H7 (cell line): Measurements from ENCODE around the gene RMDN2. TPM values are rescaled to one million over a fixed set of nuclear protein-coding genes. Genes with fewer than 3 reads are reported as not detected.
"Not testable (repeated sequence)": the region's sequence is repeated elsewhere in the genome, so short reads cannot be mapped to it uniquely, and the experiment has no call there.

Experiments used
- DNase-seq: peaks from one replicate; pipeline ENCODE4 v3.0.0; 2012
- H3K27me3 ChIP-seq: 2 replicates; pipeline ENCODE4 v1.6.0; 2011; ENCODE audit warnings: mild to moderate bottlenecking, low read length; ENCODE audit not compliant: control insufficient read depth, insufficient read depth
- H3K36me3 ChIP-seq: replicated peaks from 2 replicates; pipeline ENCODE4 v1.5.1; 2011; ENCODE audit warnings: low read length; ENCODE audit not compliant: control insufficient read depth, insufficient read depth
- H3K4me3 ChIP-seq: 2 replicates; pipeline ENCODE4 v1.5.1; 2011; ENCODE audit warnings: low read depth, mild to moderate bottlenecking, control low read depth, low read length, moderate library complexity; ENCODE audit not compliant: insufficient read depth
- total RNA-seq: library from RNA; depleted of rRNA; stranded (reverse); fragments of >200 nt; shearing (Covaris generic); gene quantifications from 2 replicates; pipeline ENCODE4 v1.2.3, GENCODE V29; 2014

RMDN2 gene
- total RNA-seq, 1 experiment from 2014 or later: 1.8 TPM

GRCh38 chr2:37934591-37935513, 9.8 kb downstream of the RMDN2 start:
- Histone ChIP-seq H3K4me3 (no peak overlapping the region), H3K36me3 (no peaks in the 10 kb centered on the region), H3K27me3 (no peaks in the 10 kb centered on the region)
- DNase-seq: no peak

DNA sequence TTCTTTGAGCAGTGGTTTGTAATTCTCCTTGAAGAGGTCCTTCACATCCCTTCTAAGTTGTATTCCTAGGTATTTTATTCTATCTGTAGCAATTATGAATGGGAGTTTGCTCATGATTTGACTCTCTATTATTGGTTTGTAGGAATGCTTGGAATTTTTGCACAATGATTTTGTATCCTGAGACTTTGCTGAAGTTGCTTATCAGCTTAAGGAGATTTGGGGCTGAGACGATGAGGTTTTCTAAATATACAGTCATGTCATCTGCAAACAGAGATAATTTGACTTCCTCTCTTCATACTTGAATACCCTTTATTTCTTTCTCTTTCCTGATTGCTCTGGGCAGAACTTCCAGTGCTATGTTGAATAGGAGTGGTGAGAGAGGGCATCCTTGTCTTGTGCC, 12.5 kb downstream of the RMDN2 start:
- not testable (repeated sequence) for H3K4me3 ChIP-seq, H3K36me3 ChIP-seq, DNase-seq, H3K27me3 ChIP-seq

DNA sequence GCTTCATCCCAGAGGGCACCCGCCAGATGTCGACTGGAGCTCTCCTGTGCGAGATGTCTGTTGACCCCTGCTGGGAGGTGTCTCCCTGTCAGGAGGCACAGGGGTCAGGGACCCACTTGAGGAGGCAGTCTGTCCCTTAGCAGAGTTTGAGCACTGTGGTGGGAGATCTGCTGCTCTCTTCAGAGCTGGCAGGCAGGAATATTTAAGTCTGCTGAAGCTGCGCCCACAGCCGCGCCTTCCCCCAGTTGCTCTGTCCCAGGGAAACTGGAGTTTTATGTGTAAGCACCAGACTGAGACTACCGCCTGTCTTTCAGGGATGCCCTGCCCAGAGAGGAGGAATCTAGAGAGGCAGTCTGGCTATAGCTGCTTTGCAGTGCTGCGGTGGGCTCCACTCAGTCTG, 16.2 kb downstream of the RMDN2 start:
- H3K4me3 ChIP-seq, H3K36me3 ChIP-seq, DNase-seq, H3K27me3 ChIP-seq: not testable (repeated sequence)

- H3K36me3 ChIP-seq: no peaks in the 10 kb centered on the region
- H3K27me3 ChIP-seq: no peaks in the 10 kb centered on the region
- H3K4me3 ChIP-seq: no peak overlapping the region
- no peak for DNase-seq
These were observed 19.2 kb downstream of the RMDN2 start for GRCh38 chr2:37944268-37944667.

DNA sequence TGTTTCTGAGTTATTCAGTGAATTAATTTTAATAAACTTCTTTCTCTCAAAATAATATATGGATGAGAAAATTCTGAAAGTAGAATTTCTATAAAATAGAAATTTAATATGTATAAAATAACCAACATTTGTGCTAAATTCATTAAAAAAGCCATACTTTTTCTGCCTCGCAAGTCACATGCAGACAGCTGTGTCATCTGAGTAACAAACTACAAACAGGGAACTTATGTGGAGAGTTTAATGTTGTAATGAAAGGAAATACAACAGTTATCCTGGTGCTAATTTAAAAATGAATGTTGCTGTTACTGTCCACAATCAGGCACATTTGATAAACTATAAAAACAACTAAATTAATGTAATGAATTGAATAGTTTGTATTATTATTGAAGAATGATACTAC, 22.2 kb downstream of the RMDN2 start:
- Histone ChIP-seq H3K4me3 (no peak overlapping the region), H3K27me3 (no peaks in the 10 kb centered on the region), H3K36me3 (no peaks in the 10 kb centered on the region)
- no peak for DNase-seq

DNA sequence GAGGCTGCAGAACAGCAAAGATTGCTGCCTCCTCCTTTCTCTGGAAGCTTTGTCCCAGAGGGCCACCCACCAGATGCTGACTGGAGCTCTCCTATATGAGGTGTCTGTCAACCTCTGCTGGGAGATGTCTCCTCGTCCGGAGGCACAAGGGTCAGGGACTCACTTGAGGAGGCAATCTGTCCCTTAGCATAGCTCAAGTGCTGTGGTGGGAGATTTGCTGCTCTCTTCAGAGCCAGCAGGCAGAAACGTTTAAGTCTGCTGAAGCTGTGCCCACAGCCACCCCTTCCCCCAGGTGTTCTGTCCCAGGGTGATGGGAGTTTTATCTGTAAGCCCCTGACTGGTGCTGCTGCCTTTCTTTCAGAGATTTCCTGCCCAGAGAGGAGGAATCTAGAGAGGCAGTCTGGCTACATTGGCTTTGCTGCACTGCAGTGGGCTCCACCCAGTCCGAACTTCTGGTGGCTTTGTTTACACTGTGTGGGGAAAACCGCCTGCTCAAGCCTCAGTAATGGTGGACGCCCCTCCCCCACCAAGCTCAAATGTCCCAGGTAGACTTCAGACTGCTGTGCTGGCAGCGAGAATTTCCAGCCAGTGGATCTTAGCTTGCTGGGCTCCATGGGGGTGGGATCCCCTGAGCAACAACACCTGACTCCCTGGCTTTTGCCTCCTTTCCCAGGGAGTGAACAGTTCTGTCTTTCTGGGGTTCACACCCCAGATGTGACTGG, 37.1 kb downstream of the RMDN2 start:
- not testable (repeated sequence) for DNase-seq, H3K36me3 ChIP-seq, H3K27me3 ChIP-seq, H3K4me3 ChIP-seq

GRCh38 chr2:37962740-37963121, 37.6 kb downstream of the RMDN2 start:
- DNase-seq, H3K27me3 ChIP-seq, H3K36me3 ChIP-seq, H3K4me3 ChIP-seq: not testable (repeated sequence)

GRCh38 chr2:37963901-37964300, 38.8 kb downstream of the RMDN2 start:
- H3K4me3 ChIP-seq, H3K27me3 ChIP-seq, H3K36me3 ChIP-seq, DNase-seq: not testable (repeated sequence)

- Histone ChIP-seq H3K4me3 (no peak overlapping the region), H3K27me3 (no peaks in the 10 kb centered on the region), H3K36me3 (no peaks in the 10 kb centered on the region)
- no peak for DNase-seq
These were observed 41.2 kb downstream of the RMDN2 start for GRCh38 chr2:37966326-37966725.

DNA sequence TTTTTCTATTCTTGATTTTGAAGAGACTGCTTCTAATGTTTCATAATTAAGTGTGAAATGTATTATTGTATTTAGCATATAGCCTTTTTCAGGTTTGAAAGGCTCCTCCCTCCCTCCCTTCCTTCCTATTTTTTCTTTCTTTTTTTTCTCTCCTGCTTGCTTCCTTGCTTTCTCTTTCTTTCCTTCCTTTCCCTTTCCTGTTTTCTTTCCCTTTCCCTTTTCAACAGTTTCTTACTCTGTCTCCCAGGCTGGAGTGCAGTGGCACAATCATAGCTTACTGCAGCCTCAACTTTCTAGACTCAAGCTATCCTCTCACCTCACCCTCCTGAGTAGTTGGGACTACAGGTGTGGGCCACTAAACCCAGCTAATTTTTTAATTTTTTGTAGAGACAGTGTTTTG, 44.6 kb downstream of the RMDN2 start:
- Histone ChIP-seq H3K4me3 (no peak overlapping the region), H3K27me3 (no peaks in the 10 kb centered on the region), H3K36me3 (no peaks in the 10 kb centered on the region)
- no peak for DNase-seq

DNA sequence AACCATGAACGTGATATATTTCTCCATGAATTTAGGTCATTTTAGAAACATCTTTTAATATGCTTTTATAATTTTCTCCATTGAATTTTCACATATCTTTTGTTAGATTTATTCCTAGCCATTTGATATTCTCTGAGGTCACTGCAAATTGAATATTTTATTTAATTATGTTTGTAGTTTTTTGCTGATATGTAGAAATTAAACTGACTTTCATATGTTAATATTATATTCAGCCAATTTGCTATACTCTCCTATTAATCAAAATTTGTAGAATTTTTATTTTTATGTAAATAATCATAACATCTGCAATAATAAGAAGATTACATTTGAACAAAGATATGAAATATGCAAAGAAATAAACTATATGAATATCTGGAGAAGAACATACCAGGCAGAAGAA, 46.9 kb downstream of the RMDN2 start:
- DNase-seq: no peak
- no peaks in the 10 kb centered on the region for H3K27me3 ChIP-seq
- H3K36me3 ChIP-seq: no peaks in the 10 kb centered on the region
- no peak overlapping the region for H3K4me3 ChIP-seq

GRCh38 chr2:37973615-37974353, 48.7 kb downstream of the RMDN2 start:
- Histone ChIP-seq H3K4me3 (no peak overlapping the region), H3K36me3 (no peaks in the 10 kb centered on the region), H3K27me3 (no peaks in the 10 kb centered on the region)
- DNase-seq: no peak

DNA sequence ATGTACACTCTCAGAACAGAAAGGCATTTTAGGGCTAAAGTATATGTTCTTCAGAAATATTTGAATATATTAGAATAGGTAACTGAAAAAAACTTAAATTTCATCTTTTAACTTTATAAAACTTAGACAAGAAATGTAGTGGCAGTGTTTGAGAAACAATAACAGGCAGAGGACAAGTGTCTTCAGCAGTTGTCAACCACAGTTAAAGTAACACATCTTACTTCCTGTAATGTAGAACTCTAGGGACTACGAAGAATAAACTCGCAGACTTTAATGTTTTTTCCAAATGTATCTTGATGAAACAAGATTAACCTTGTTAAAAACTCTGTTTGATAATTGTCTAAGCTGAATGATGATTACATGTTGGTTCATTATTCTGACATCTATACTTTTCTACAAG, 50.7 kb downstream of the RMDN2 start:
- Histone ChIP-seq H3K27me3 (no peaks in the 10 kb centered on the region), H3K4me3 (no peak overlapping the region), H3K36me3 (no peaks in the 10 kb centered on the region)
- DNase-seq: no peak

- H3K27me3 ChIP-seq: no peaks in the 10 kb centered on the region
- H3K4me3 ChIP-seq: no peak overlapping the region
- no peak for DNase-seq
- H3K36me3 ChIP-seq: no peaks in the 10 kb centered on the region
These were observed 51.3 kb downstream of the RMDN2 start for GRCh38 chr2:37976411-37976810.
